ENCODE data around the gene RAD50.
"Not testable (repeated sequence)": the region's sequence is repeated elsewhere in the genome, so short reads cannot be mapped to it uniquely, and the experiment has no call there.

RAD50 gene

GRCh38 chr5:132559383-132560060 lies 2.7 kb downstream of the RAD50 start:
- no peak for DNase-seq

- DNase-seq, result no peak
These were observed 4.8 kb downstream of the RAD50 start for GRCh38 chr5:132561601-132562000.

GRCh38 chr5:132564555-132564954 lies 7.8 kb downstream of the RAD50 start:
- not testable (repeated sequence) for DNase-seq

GRCh38 chr5:132566657-132567056 lies 9.9 kb downstream of the RAD50 start:
- no peak for DNase-seq

- DNase-seq, result no peak
These were observed 19.3 kb downstream of the RAD50 start for GRCh38 chr5:132576123-132576522.

GRCh38 chr5:132584560-132584959 lies 27.8 kb downstream of the RAD50 start:
- DNase-seq, result not testable (repeated sequence)

GRCh38 chr5:132586063-132586462 lies 29.3 kb downstream of the RAD50 start:
- DNase-seq, result no peak

GRCh38 chr5:132589467-132589866 lies 32.7 kb downstream of the RAD50 start:
- DNase-seq, result no peak

- no peak for DNase-seq
These were observed 34.4 kb downstream of the RAD50 start for GRCh38 chr5:132591145-132591544.

- DNase-seq, result no peak
These were observed 35.7 kb downstream of the RAD50 start for GRCh38 chr5:132592521-132592920.

- no peak for DNase-seq
These were observed 37.4 kb downstream of the RAD50 start for GRCh38 chr5:132594170-132594569.

GRCh38 chr5:132595624-132596023 lies 38.8 kb downstream of the RAD50 start:
- no peak for DNase-seq

GRCh38 chr5:132601071-132601728 lies 44.4 kb downstream of the RAD50 start:
- no peak for DNase-seq

GRCh38 chr5:132607095-132607494 lies 50.3 kb downstream of the RAD50 start:
- no peak for DNase-seq

GRCh38 chr5:132608107-132608506 lies 51.3 kb downstream of the RAD50 start:
- DNase-seq, result no peak

- DNase-seq, result no peak
These were observed 55.2 kb downstream of the RAD50 start for GRCh38 chr5:132611965-132612364.

- no peak for DNase-seq
These were observed 56.1 kb downstream of the RAD50 start for GRCh38 chr5:132612846-132613245.

- DNase-seq, result no peak
These were observed 64.9 kb downstream of the RAD50 start for GRCh38 chr5:132621699-132622098.

GRCh38 chr5:132622608-132623007 lies 65.8 kb downstream of the RAD50 start:
- no peak for DNase-seq

- no peak for DNase-seq
These were observed 70.7 kb downstream of the RAD50 start for GRCh38 chr5:132627470-132627869.

GRCh38 chr5:132628814-132629213 lies 72.0 kb downstream of the RAD50 start:
- no peak for DNase-seq

- DNase-seq, result no peak
These were observed 72.6 kb downstream of the RAD50 start for GRCh38 chr5:132629230-132629944.

GRCh38 chr5:132633587-132633986 lies 76.8 kb downstream of the RAD50 start:
- DNase-seq, result not testable (repeated sequence)

GRCh38 chr5:132635873-132636272 lies 79.1 kb downstream of the RAD50 start:
- DNase-seq, result no peak
